Measurements from ENCODE around the gene CACNB4.
"Not testable (repeated sequence)": the region's sequence is repeated elsewhere in the genome, so short reads cannot be mapped to it uniquely, and the experiment has no call there.

Gene CACNB4

GRCh38 chr2:151808258-151809072 is 290.4 kb downstream of the CACNB4 start:
- no peak for DNase-seq

GRCh38 chr2:151805961-151806360 is 292.9 kb downstream of the CACNB4 start:
- DNase-seq, result peak; percentile 12

GRCh38 chr2:151805343-151805742 is 293.5 kb downstream of the CACNB4 start:
- no peak for DNase-seq

- no peak for DNase-seq
These were observed 295.0 kb downstream of the CACNB4 start for GRCh38 chr2:151803811-151804210.

GRCh38 chr2:151802315-151802714 is 296.5 kb downstream of the CACNB4 start:
- DNase-seq, result no peak

GRCh38 chr2:151799886-151800292 is 299.0 kb downstream of the CACNB4 start:
- no peak for DNase-seq

- DNase-seq, result no peak
These were observed 302.1 kb downstream of the CACNB4 start for GRCh38 chr2:151796774-151797173.

GRCh38 chr2:151795646-151796240 is 303.1 kb downstream of the CACNB4 start:
- no peak for DNase-seq

GRCh38 chr2:151794422-151794821 is 304.4 kb downstream of the CACNB4 start:
- DNase-seq, result not testable (repeated sequence)

GRCh38 chr2:151793123-151793522 is 305.7 kb downstream of the CACNB4 start:
- DNase-seq, result no peak

GRCh38 chr2:151792589-151792988 is 306.3 kb downstream of the CACNB4 start:
- no peak for DNase-seq

- DNase-seq, result no peak
These were observed 307.3 kb downstream of the CACNB4 start for GRCh38 chr2:151791545-151791944.

- DNase-seq, result no peak
These were observed 308.2 kb downstream of the CACNB4 start for GRCh38 chr2:151790689-151791088.

- no peak for DNase-seq
These were observed 309.6 kb downstream of the CACNB4 start for GRCh38 chr2:151789055-151789834.

GRCh38 chr2:151786483-151786882 is 312.4 kb downstream of the CACNB4 start:
- no peak for DNase-seq

GRCh38 chr2:151786077-151786476 is 312.8 kb downstream of the CACNB4 start:
- DNase-seq, result no peak

- DNase-seq, result no peak
These were observed 315.7 kb downstream of the CACNB4 start for GRCh38 chr2:151783133-151783520.
